Muscle layer of colon (tissue), 2 donors: Measurements from ENCODE around the gene MORC4.
A peak's percentile ranks its signal among the peaks of the same experiment; 100 is the strongest.

Experiments
- H3K27ac ChIP-seq: one replicate; pipeline ENCODE4 v1.7.0; 2013; ENCODE audit warnings: low read depth, mild to moderate bottlenecking, low read length, moderate library complexity
- H3K27me3 ChIP-seq, 2 donors: one replicate each; pipeline ENCODE4 v1.7.0; 2013; ENCODE audit warnings: low read length in 2 of 2, mild to moderate bottlenecking in 2 of 2; ENCODE audit not compliant: insufficient read depth in 2 of 2, control insufficient read depth in 1 of 2
- H3K36me3 ChIP-seq: one replicate; pipeline ENCODE4 v1.7.0; 2013; ENCODE audit warnings: mild to moderate bottlenecking, low read length; ENCODE audit not compliant: insufficient read depth
- H3K4me1 ChIP-seq: one replicate; pipeline ENCODE4 v1.7.0; 2013; ENCODE audit warnings: mild to moderate bottlenecking, low read length; ENCODE audit not compliant: insufficient read depth
- H3K4me3 ChIP-seq, 2 donors: one replicate each; pipeline ENCODE4 v1.7.0; 2013; ENCODE audit warnings: low read length in 2 of 2, low read depth in 1 of 2, mild to moderate bottlenecking in 1 of 2, moderate library complexity in 1 of 2
- H3K9ac ChIP-seq: one replicate; pipeline ENCODE4 v1.7.0; 2013; ENCODE audit warnings: low read length
- H3K9me3 ChIP-seq: one replicate; pipeline ENCODE4 v1.7.0; 2013; ENCODE audit warnings: mild to moderate bottlenecking, low read length
- donor health status: abdominal sarcoma.
- donor health status: Adenocarcinoma of cecum.

Gene MORC4

GRCh38 chrX:107000013-107000515 lies at the start of gene MORC4:
Gene MORC4, minus strand, starts transcription at chrX:107000212. Its CDS starts 243 bp downstream, at chrX:106999969.
- no peak within 1 kb of the TSS for H3K9ac ChIP-seq
- peaks cover 0 to 5% of the 10 kb centered on the region in 2 donors for H3K27me3 ChIP-seq
- no peaks in the 10 kb centered on the region for H3K36me3 ChIP-seq
- peak within 1 kb of the TSS; percentile 52 to 57 for H3K4me3 ChIP-seq
- no peaks in the 10 kb centered on the region for H3K4me1 ChIP-seq
- peak within 1 kb of the TSS; percentile 77 for H3K27ac ChIP-seq
- no peaks in the 10 kb centered on the region for H3K9me3 ChIP-seq

GRCh38 chrX:107047622-107048021 lies 47.6 kb upstream of the MORC4 start:
- peaks cover 5% of the 10 kb centered on the region for H3K9me3 ChIP-seq
- peaks cover 4 to 6% of the 10 kb centered on the region in 2 donors for H3K27me3 ChIP-seq
- H3K4me3 ChIP-seq = no peak overlapping the region
- no peak overlapping the region for H3K27ac ChIP-seq
- no peaks in the 10 kb centered on the region for H3K36me3 ChIP-seq
- no peak overlapping the region for H3K9ac ChIP-seq
- no peaks in the 10 kb centered on the region for H3K4me1 ChIP-seq

- H3K27me3 ChIP-seq = peaks cover 0 to 6% of the 10 kb centered on the region in 2 donors
Measured at GRCh38 chrX:107029752-107030151, 29.7 kb upstream of the MORC4 start.

GRCh38 chrX:107025545-107025944 lies 25.5 kb upstream of the MORC4 start:
- H3K4me3 ChIP-seq = no peak overlapping the region
- H3K9me3 ChIP-seq = no peaks in the 10 kb centered on the region
- H3K36me3 ChIP-seq = no peaks in the 10 kb centered on the region
- no peak overlapping the region for H3K9ac ChIP-seq
- H3K27me3 ChIP-seq = no peaks in the 10 kb centered on the region
- H3K4me1 ChIP-seq = no peaks in the 10 kb centered on the region
- no peak overlapping the region for H3K27ac ChIP-seq

More at GRCh38 chrX:107029752-107030151, 29.7 kb upstream of the MORC4 start:
- H3K4me3 ChIP-seq = no peak overlapping the region
- no peaks in the 10 kb centered on the region for H3K4me1 ChIP-seq
- H3K9me3 ChIP-seq = no peaks in the 10 kb centered on the region
- no peak overlapping the region for H3K27ac ChIP-seq
- no peaks in the 10 kb centered on the region for H3K36me3 ChIP-seq
- H3K9ac ChIP-seq = no peak overlapping the region

GRCh38 chrX:107014936-107015335 lies 14.9 kb upstream of the MORC4 start:
- H3K4me1 ChIP-seq = no peaks in the 10 kb centered on the region
- H3K9ac ChIP-seq = no peak overlapping the region
- H3K27me3 ChIP-seq = no peaks in the 10 kb centered on the region
- H3K36me3 ChIP-seq = no peaks in the 10 kb centered on the region
- H3K9me3 ChIP-seq = no peaks in the 10 kb centered on the region
- no peak overlapping the region for H3K4me3 ChIP-seq
- no peak overlapping the region for H3K27ac ChIP-seq

- H3K27ac ChIP-seq = no peak overlapping the region
- no peaks in the 10 kb centered on the region for H3K27me3 ChIP-seq
- no peaks in the 10 kb centered on the region for H3K4me1 ChIP-seq
- no peak overlapping the region for H3K9ac ChIP-seq
- no peak overlapping the region for H3K4me3 ChIP-seq
- no peaks in the 10 kb centered on the region for H3K9me3 ChIP-seq
- no peaks in the 10 kb centered on the region for H3K36me3 ChIP-seq
Measured at GRCh38 chrX:107008034-107008433, 8.0 kb upstream of the MORC4 start.

GRCh38 chrX:106999002-106999975 lies 723 bp downstream of the MORC4 start:
- Histone ChIP-seq H3K36me3 (no peaks in the 10 kb centered on the region), H3K9ac (no peak overlapping the region), H3K4me1 (no peaks in the 10 kb centered on the region), H3K4me3 (peak overlapping the region; percentile 52 to 57), H3K27me3 (peaks cover 0 to 5% of the 10 kb centered on the region in 2 donors), H3K27ac (peak overlapping the region; percentile 77), H3K9me3 (no peaks in the 10 kb centered on the region)

GRCh38 chrX:106997611-106998010 lies 2.4 kb downstream of the MORC4 start:
- Histone ChIP-seq H3K4me1 (no peaks in the 10 kb centered on the region), H3K9ac (no peak overlapping the region), H3K27ac (no peak overlapping the region), H3K36me3 (no peaks in the 10 kb centered on the region), H3K9me3 (no peaks in the 10 kb centered on the region), H3K27me3 (peaks cover 0 to 5% of the 10 kb centered on the region in 2 donors), H3K4me3 (no peak overlapping the region)

GRCh38 chrX:106995678-106996077 lies 4.3 kb downstream of the MORC4 start:
- no peak overlapping the region for H3K4me3 ChIP-seq
- H3K9me3 ChIP-seq = no peaks in the 10 kb centered on the region
- no peaks in the 10 kb centered on the region for H3K4me1 ChIP-seq
- H3K27ac ChIP-seq = no peak overlapping the region
- peaks cover 0 to 5% of the 10 kb centered on the region in 2 donors for H3K27me3 ChIP-seq
- H3K36me3 ChIP-seq = no peaks in the 10 kb centered on the region
- no peak overlapping the region for H3K9ac ChIP-seq

- no peak overlapping the region for H3K27ac ChIP-seq
- H3K36me3 ChIP-seq = no peaks in the 10 kb centered on the region
- H3K4me1 ChIP-seq = no peaks in the 10 kb centered on the region
- H3K9me3 ChIP-seq = no peaks in the 10 kb centered on the region
- no peaks in the 10 kb centered on the region for H3K27me3 ChIP-seq
- no peak overlapping the region for H3K4me3 ChIP-seq
- no peak overlapping the region for H3K9ac ChIP-seq
Measured at GRCh38 chrX:106987488-106987887, 12.5 kb downstream of the MORC4 start.

GRCh38 chrX:106980952-106981626 lies 18.9 kb downstream of the MORC4 start:
- Histone ChIP-seq H3K27me3 (no peaks in the 10 kb centered on the region), H3K4me1 (no peaks in the 10 kb centered on the region), H3K36me3 (no peaks in the 10 kb centered on the region), H3K27ac (no peak overlapping the region), H3K4me3 (no peak overlapping the region), H3K9me3 (no peaks in the 10 kb centered on the region), H3K9ac (no peak overlapping the region)
